ENCODE measurements around the gene FNBP1. TPM values are rescaled to one million over a fixed set of nuclear protein-coding genes. Genes with fewer than 3 reads are reported as not detected.
A peak's percentile ranks its signal among the peaks of the same experiment; 100 is the strongest.

Gene FNBP1
- total RNA-seq, 8 experiments from 2014 or later = 18.1 to 85.3 (median 29.3) TPM

DNA sequence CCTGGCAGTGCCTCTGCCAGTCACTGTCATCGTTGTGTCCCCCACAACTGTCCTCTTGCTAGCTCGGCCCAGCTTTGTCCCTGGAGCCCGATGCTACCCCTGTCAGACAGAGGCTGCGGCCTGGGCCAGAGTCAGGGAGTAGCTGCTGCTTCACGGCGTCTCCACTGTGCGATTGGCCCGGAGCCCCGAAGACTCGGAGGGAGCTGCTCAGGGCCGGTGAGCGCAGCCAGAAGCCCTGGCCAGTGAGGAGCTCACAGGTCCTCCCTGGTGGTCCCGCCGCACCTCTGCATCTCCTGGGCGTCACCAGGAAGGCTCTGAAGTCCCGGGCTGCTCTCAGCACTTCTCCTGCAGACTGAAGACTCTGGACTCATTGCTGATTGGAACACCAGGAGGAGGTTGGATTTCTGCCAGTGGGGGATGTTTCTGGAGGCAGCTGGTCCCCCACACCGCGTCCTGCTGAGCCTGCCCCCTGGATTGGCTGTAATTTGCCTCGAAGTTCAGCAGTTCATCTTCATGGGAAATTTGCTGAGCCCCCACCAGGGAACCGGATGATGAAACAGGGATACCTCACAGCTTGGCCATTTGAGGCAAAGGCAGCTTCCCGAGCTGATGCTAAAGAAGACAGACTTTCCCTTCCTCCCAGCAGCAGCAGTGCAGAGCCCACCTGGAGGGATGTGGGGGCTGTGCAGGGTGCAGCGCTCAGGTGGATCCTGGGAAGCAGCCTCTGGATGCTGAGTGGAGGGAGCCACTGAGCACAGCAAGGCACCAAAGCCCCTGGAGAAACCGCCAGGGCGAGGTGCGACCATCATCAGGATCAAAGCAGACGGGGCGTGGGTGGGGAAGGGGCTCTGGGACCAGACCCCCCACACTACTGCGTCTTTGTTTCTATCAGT lies 162.1 kb downstream of the FNBP1 start:
- no peak overlapping the region for H3K4me3 ChIP-seq
- no peak overlapping the region for H3K27ac ChIP-seq
- peaks cover 16 to 17% of the 10 kb centered on the region in 2 donors for H3K4me1 ChIP-seq (replicated peaks in 1 of 2)
- whole genome bisulfite sequencing, 10 experiments = 50 to 100% (median 66%) methylated on average over 2 to 21 of the region's 28 CpGs; no CpG with 5 or more reads in 3 of the 10 experiments
- no peak for ATAC-seq (replicated peaks in 6 of 8)
- in situ Hi-C loops (cut with MboI; ENCODE audit: low pct_unique_long_range_greater_than_20kb in 2 of 9, low sequenced_read_pairs in 9 of 9, unreplicated experiment in 9 of 9) = loop anchor here in 1 of 9 experiments (25.0 kb wide), 1 partner anchor 181 kb away; the partner anchor contains the start of gene GPR107

DNA sequence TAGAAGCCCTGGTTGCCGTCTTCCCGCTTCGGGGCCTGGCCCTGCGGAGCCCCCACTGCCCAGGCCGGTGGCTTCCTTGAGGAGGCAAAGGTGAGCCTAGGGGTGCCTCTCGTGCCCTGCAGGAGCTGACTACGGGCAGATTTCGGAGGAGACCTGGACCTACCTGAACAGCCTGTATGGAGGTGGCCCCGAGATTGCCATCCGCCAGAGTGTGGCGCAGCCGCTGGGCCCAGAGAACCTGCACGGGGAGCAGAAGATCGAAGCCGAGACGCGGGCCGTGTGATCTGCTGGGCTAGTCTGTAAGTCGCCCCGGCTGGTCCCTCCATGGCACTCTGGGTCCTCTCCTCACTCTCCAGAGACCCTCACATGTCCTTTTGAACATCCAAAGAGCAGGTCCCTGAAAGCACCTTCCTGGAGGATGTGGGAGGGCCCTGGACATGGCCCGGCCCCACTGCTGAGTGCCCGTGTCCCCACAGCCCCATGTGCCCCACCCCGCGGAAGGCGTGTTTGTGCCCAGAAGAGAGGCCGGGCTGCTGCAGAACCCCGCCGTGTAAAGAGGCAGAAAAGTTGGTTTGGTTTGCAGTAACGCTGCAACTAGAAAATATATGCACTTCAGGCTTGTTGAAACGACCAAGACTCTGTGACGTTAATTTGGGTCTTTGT lies 162.9 kb downstream of the FNBP1 start:
- ATAC-seq (replicated peaks in 6 of 8) = no peak
- in situ Hi-C loops (cut with MboI; ENCODE audit: low pct_unique_long_range_greater_than_20kb in 2 of 9, low sequenced_read_pairs in 9 of 9, unreplicated experiment in 9 of 9) = loop anchor here in 1 of 9 experiments (25.0 kb wide), 1 partner anchor 182 kb away; the partner anchor contains the start of gene GPR107
- 78 to 80% methylated on average over 3 to 6 of the region's 31 CpGs; no CpG with 5 or more reads in 8 of the 10 experiments for WGBS, 10 experiments
- no peak overlapping the region for H3K27ac ChIP-seq
- H3K4me3 ChIP-seq = no peak overlapping the region
- H3K4me1 ChIP-seq (replicated peaks in 1 of 2) = peaks cover 11% of the 10 kb centered on the region in 2 donors

- ATAC-seq (replicated peaks in 6 of 8) = no peak
- in situ Hi-C loops (cut with MboI; ENCODE audit: low pct_unique_long_range_greater_than_20kb in 2 of 9, low sequenced_read_pairs in 9 of 9, unreplicated experiment in 9 of 9) = loop anchor here in 1 of 9 experiments (25.0 kb wide), 1 partner anchor 183 kb away; the partner anchor contains the start of gene GPR107
- WGBS, 10 experiments = 68 to 100% (median 88%) methylated on average over 1 to 10 of the region's 17 CpGs; no CpG with 5 or more reads in 6 of the 10 experiments
Observed at GRCh38 chr9:129879103-129879699, 163.8 kb downstream of the FNBP1 start.

GRCh38 chr9:129878291-129878690 lies 164.7 kb downstream of the FNBP1 start:
- in situ Hi-C loops (cut with MboI; ENCODE audit: low pct_unique_long_range_greater_than_20kb in 2 of 9, low sequenced_read_pairs in 9 of 9, unreplicated experiment in 9 of 9) = loop anchor here in 1 of 9 experiments (25.0 kb wide), 1 partner anchor 184 kb away; the partner anchor contains the start of gene GPR107
- Histone ChIP-seq H3K27ac (no peak overlapping the region), H3K4me1 (replicated peaks in 1 of 2) (no peaks in the 10 kb centered on the region), H3K4me3 (no peak overlapping the region)
- ATAC-seq (replicated peaks in 6 of 8) = no peak
- 90 to 100% (median 93%) methylated on average over 1 to 6 of the region's 11 CpGs; no CpG with 5 or more reads in 5 of the 10 experiments for WGBS, 10 experiments

More at GRCh38 chr9:129879103-129879699, 163.8 kb downstream of the FNBP1 start:
- peaks cover 4% of the 10 kb centered on the region in 2 donors for H3K4me1 ChIP-seq (replicated peaks in 1 of 2)
- peak overlapping the region in 1 of 2 donors; percentile 16 for H3K27ac ChIP-seq
- H3K4me3 ChIP-seq = no peak overlapping the region

- in situ Hi-C loops (cut with MboI; ENCODE audit: low pct_unique_long_range_greater_than_20kb in 2 of 9, low sequenced_read_pairs in 9 of 9, unreplicated experiment in 9 of 9) = loop anchor here in 1 of 9 experiments (25.0 kb wide), 1 partner anchor 185 kb away; the partner anchor contains the start of gene GPR107
- ATAC-seq (replicated peaks in 6 of 8) = no peak
- Histone ChIP-seq H3K4me3 (no peak overlapping the region), H3K4me1 (replicated peaks in 1 of 2) (no peaks in the 10 kb centered on the region), H3K27ac (no peak overlapping the region)
- 22 to 100% (median 100%) methylated on average over 1 to 6 of the region's 7 CpGs; no CpG with 5 or more reads in 5 of the 10 experiments for WGBS, 10 experiments
Observed at GRCh38 chr9:129876815-129877214, 166.2 kb downstream of the FNBP1 start.

DNA sequence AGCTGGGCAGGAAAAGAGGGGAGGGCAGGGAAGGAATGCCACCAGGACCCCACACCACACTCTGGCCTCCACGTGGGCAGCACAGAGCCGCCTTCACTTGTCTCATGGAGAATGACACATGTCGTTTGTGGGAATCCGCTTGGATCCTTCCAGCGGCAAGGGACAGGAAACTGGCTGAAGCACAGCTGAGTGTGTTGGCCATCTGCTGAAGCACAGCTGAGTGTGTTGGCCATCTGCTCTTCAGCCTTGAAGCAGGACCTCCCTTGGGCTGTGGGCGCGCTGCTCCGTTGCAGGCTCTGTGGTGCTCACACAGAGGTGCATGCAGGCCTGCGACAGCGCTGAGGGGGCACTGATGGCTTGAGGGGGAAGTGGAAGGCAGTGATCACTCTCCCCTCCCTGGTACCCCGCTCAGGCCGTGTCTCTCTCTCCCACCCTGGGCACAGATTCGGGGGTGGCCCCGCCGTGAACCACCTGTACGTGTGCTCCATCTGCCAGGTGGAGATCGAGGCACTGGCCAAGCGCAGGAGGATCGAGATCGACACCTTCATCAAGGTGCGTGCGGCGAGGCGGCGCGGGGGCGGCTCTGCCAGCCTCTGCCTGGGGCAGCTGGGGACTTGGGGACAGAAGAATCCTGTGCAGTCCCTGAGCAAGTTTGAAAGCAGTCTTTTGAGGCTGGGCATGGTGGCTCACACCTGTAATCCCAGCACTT lies 167.1 kb downstream of the FNBP1 start:
- in situ Hi-C loops (cut with MboI; ENCODE audit: low pct_unique_long_range_greater_than_20kb in 2 of 9, low sequenced_read_pairs in 9 of 9, unreplicated experiment in 9 of 9) = loop anchor here in 1 of 9 experiments (25.0 kb wide), 1 partner anchor 186 kb away; the partner anchor contains the start of gene GPR107
- H3K4me1 ChIP-seq (replicated peaks in 1 of 2) = peaks cover 0 to 7% of the 10 kb centered on the region in 2 donors
- peak in 1 of 8 experiments; percentile 47 for ATAC-seq (replicated peaks in 6 of 8)
- 89 to 100% (median 89%) methylated on average over 1 to 3 of the region's 27 CpGs; no CpG with 5 or more reads in 7 of the 10 experiments for WGBS, 10 experiments
- no peak overlapping the region for H3K27ac ChIP-seq
- no peak overlapping the region for H3K4me3 ChIP-seq

DNA sequence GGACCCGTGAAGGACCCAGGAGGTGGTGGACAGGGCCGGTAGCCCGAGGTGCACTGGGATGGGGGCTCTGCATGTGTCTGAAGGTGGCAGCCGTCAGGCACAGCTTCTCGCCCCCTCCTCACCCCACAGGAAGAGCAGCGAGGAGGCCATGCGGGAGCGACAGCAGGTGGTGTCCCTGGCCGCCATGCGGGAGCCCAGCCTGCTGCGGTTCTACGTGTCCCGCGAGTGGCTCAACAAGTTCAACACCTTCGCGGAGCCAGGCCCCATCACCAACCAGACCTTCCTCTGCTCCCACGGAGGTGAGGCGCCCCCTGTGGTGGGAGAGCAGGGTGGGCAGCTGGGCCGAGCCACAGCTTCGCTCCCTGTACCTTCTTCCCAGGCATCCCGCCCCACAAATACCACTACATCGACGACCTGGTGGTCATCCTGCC lies 167.8 kb downstream of the FNBP1 start:
- Histone ChIP-seq H3K4me1 (replicated peaks in 1 of 2) (peaks cover 0 to 7% of the 10 kb centered on the region in 2 donors), H3K4me3 (no peak overlapping the region), H3K27ac (no peak overlapping the region)
- WGBS, 10 experiments = 79 to 100% (median 100%) methylated on average over 1 to 11 of the region's 23 CpGs; no CpG with 5 or more reads in 5 of the 10 experiments
- ATAC-seq (replicated peaks in 6 of 8) = peak in 1 of 8 experiments; percentile 33
- in situ Hi-C loops (cut with MboI; ENCODE audit: low pct_unique_long_range_greater_than_20kb in 2 of 9, low sequenced_read_pairs in 9 of 9, unreplicated experiment in 9 of 9) = loop anchor here in 1 of 9 experiments (25.0 kb wide), 1 partner anchor 187 kb away; the partner anchor contains the start of gene GPR107

GRCh38 chr9:129874261-129875101 lies 168.5 kb downstream of the FNBP1 start:
- 82 to 100% (median 91%) methylated on average over 2 to 10 of the region's 38 CpGs; no CpG with 5 or more reads in 5 of the 10 experiments for WGBS, 10 experiments
- Histone ChIP-seq H3K4me3 (no peak overlapping the region), H3K4me1 (replicated peaks in 1 of 2) (peaks cover 0 to 7% of the 10 kb centered on the region in 2 donors), H3K27ac (no peak overlapping the region)
- in situ Hi-C loops (cut with MboI; ENCODE audit: low pct_unique_long_range_greater_than_20kb in 2 of 9, low sequenced_read_pairs in 9 of 9, unreplicated experiment in 9 of 9) = loop anchor here in 1 of 9 experiments (25.0 kb wide), 1 partner anchor 188 kb away; the partner anchor contains the start of gene GPR107
- no peak for ATAC-seq (replicated peaks in 6 of 8)

GRCh38 chr9:129873563-129874190 lies 169.3 kb downstream of the FNBP1 start:
- Histone ChIP-seq H3K4me3 (no peak overlapping the region), H3K4me1 (replicated peaks in 1 of 2) (peaks cover 0 to 7% of the 10 kb centered on the region in 2 donors), H3K27ac (no peak overlapping the region)
- in situ Hi-C loops (cut with MboI; ENCODE audit: low pct_unique_long_range_greater_than_20kb in 2 of 9, low sequenced_read_pairs in 9 of 9, unreplicated experiment in 9 of 9) = no loop called here
- no peak for ATAC-seq (replicated peaks in 6 of 8)
- 63 to 95% (median 84%) methylated on average over 2 to 4 of the region's 16 CpGs; no CpG with 5 or more reads in 6 of the 10 experiments for WGBS, 10 experiments

GRCh38 chr9:129871046-129871445 lies 171.9 kb downstream of the FNBP1 start:
- in situ Hi-C loops (cut with MboI; ENCODE audit: low pct_unique_long_range_greater_than_20kb in 2 of 9, low sequenced_read_pairs in 9 of 9, unreplicated experiment in 9 of 9) = no loop called here
- peak in 3 of 8 experiments; percentile 12 to 25 (median 24) for ATAC-seq (replicated peaks in 6 of 8)
- Histone ChIP-seq H3K27ac (no peak overlapping the region), H3K4me3 (no peak overlapping the region), H3K4me1 (replicated peaks in 1 of 2) (peaks cover 0 to 7% of the 10 kb centered on the region in 2 donors)
- 42 to 94% (median 86%) methylated on average over 1 to 8 of the region's 11 CpGs; no CpG with 5 or more reads in 1 of the 10 experiments for WGBS, 10 experiments

Measured in motor neuron (in vitro differentiated cells).